ENCODE results near the gene HOTAIR. TPM values are rescaled to one million over a fixed set of nuclear protein-coding genes. Genes with fewer than 3 reads are reported as not detected.

The HOTAIR gene
- total RNA-seq, 1 donor from 2014 or later: not detected

GRCh38 chr12:53968214-53969127 lies 6.3 kb downstream of the HOTAIR start:
- DNase-seq (no peak), ATAC-seq (no peak)
- intact Hi-C loops (cut with micrococcal nuclease): no loop called here

GRCh38 chr12:53967421-53967925 lies 7.3 kb downstream of the HOTAIR start:
- ATAC-seq: no peak
- DNase-seq: no peak
- intact Hi-C loops (cut with micrococcal nuclease): no loop called here

GRCh38 chr12:53966385-53967133 lies 8.2 kb downstream of the HOTAIR start:
- ATAC-seq (no peak), DNase-seq (no peak)
- intact Hi-C loops (cut with micrococcal nuclease): no loop called here

- intact Hi-C loops (cut with micrococcal nuclease): no loop called here
- no peak for ATAC-seq
Observed at GRCh38 chr12:53966085-53966384, 8.7 kb downstream of the HOTAIR start.

GRCh38 chr12:53965281-53966084 lies 9.3 kb downstream of the HOTAIR start:
- no peak for DNase-seq
- ATAC-seq: no peak
- intact Hi-C loops (cut with micrococcal nuclease): no loop called here

More at GRCh38 chr12:53966085-53966384, 8.7 kb downstream of the HOTAIR start:
- no peak for DNase-seq

GRCh38 chr12:53964315-53964713 lies 10.4 kb downstream of the HOTAIR start:
- intact Hi-C loops (cut with micrococcal nuclease): no loop called here
- no peak for DNase-seq
- no peak for ATAC-seq

GRCh38 chr12:53963434-53964314 lies 11.1 kb downstream of the HOTAIR start:
- no peak for DNase-seq
- no peak for ATAC-seq
- intact Hi-C loops (cut with micrococcal nuclease): no loop called here

GRCh38 chr12:53963005-53963404 lies 11.7 kb downstream of the HOTAIR start:
- intact Hi-C loops (cut with micrococcal nuclease): no loop called here
- DNase-seq: no peak
- no peak for ATAC-seq

GRCh38 chr12:53961025-53961761 lies 13.6 kb downstream of the HOTAIR start:
- no peak for DNase-seq
- intact Hi-C loops (cut with micrococcal nuclease): no loop called here
- no peak for ATAC-seq

GRCh38 chr12:53960187-53961024 lies 14.3 kb downstream of the HOTAIR start:
- intact Hi-C loops (cut with micrococcal nuclease): no loop called here
- no peak for DNase-seq
- ATAC-seq: no peak

GRCh38 chr12:53959314-53959713 lies 15.4 kb downstream of the HOTAIR start:
- ATAC-seq (no peak), DNase-seq (no peak)
- intact Hi-C loops (cut with micrococcal nuclease): no loop called here

GRCh38 chr12:53958128-53958527 lies 16.6 kb downstream of the HOTAIR start:
- intact Hi-C loops (cut with micrococcal nuclease): no loop called here
- no peak for ATAC-seq
- no peak for DNase-seq

- no peak for ATAC-seq
- DNase-seq: no peak
- intact Hi-C loops (cut with micrococcal nuclease): no loop called here
Observed at GRCh38 chr12:53956914-53957536, 17.7 kb downstream of the HOTAIR start.

GRCh38 chr12:53956251-53956887 lies 18.4 kb downstream of the HOTAIR start:
- intact Hi-C loops (cut with micrococcal nuclease): no loop called here
- ATAC-seq: no peak

GRCh38 chr12:53955776-53956250 lies 18.9 kb downstream of the HOTAIR start:
- DNase-seq (no peak), ATAC-seq (no peak)
- intact Hi-C loops (cut with micrococcal nuclease): no loop called here

More at GRCh38 chr12:53956251-53956887, 18.4 kb downstream of the HOTAIR start:
- no peak for DNase-seq

Measured in left ventricle myocardium superior (tissue), 1 donor.